ENCODE data around the gene APOA5. TPM values are rescaled to one million over a fixed set of nuclear protein-coding genes. Genes with fewer than 3 reads are reported as not detected.

The APOA5 gene
- total and polyA plus RNA-seq, 2 of the 13 experiments (the other 11 are each of a cell fraction or from before 2014, with no cell fraction given): 44.0 to 49.1 TPM

DNA sequence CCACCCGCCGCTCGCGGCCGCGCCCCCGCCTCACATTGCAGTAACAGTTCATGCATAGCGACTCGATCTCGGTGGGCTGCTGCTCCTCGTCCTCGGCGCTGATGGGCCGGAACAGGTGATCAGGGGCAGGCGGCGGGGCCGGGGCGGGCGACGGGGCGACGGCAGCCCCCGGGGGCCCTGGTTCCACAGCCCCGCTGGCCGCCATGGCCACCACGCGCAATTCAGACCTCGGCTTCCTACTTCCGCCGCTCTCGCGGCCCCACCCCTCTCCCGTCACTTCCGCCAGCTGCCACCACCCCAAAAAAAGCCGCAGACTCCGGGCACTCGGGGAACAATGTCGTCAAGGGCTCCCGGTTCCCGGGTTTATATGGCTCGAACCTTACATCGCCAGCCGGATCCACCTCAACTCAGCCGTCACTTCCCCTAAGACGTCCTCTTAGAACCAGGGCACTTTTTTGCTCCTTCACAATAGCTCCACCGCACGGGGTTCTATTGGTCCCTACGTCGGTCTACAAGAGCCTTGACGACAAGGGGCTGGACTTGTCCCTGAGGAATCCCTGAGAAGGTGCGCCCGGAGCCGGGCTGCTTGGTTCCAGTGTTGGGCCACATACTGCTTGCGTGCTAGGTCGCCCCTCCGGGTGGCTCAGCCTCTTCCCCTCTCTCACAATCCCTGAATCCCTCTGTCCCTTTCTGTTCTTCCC lies 3.7 kb downstream of the APOA5 start, which contains the start of gene ZPR1 (continued):
- TF ChIP-seq IRF2 (CRISPR knock-in tag; IDR thresholded peaks at IDR 0.05) (0 out of 2 replicates have a peak, but pooled peaks have one; percentile 49), XRCC5 (optimal IDR thresholded peaks at IDR 0.05; ENCODE audit: low read length) (no peak), ATF1 (CRISPR knock-in tag; IDR thresholded peaks at IDR 0.05) (peak; percentile 64), DPF2 (CRISPR knock-in tag; IDR thresholded peaks at IDR 0.05; ENCODE audit: borderline replicate concordance, low read depth) (no peak), ZNF230 (CRISPR knock-in tag; IDR thresholded peaks at IDR 0.05) (peak; percentile 69; the same call in 1 of the 2 replicates), SIN3A (IDR thresholded peaks at IDR 0.05; ENCODE audit: borderline replicate concordance, low read depth, low read length) (peak; percentile 94; the same call in 1 of the 2 replicates), ZNF354B (CRISPR knock-in tag; IDR thresholded peaks at IDR 0.05) (no peak), ZNF142 (CRISPR knock-in tag; IDR thresholded peaks at IDR 0.05) (0 out of 2 replicates have a peak, but pooled peaks have one; percentile 41), SAP130 (CRISPR knock-in tag; IDR thresholded peaks at IDR 0.05; ENCODE audit: low read depth) (peak; percentile 95), KDM5A (IDR thresholded peaks at IDR 0.05; ENCODE audit: borderline replicate concordance, low read length) (no peak; the same call in 1 of the 2 replicates), ISX (CRISPR knock-in tag; conservative IDR thresholded peaks at IDR 0.05) (no peak), DR1 (CRISPR knock-in tag; IDR thresholded peaks at IDR 0.05) (no peak), NFAT5 (CRISPR knock-in tag; IDR thresholded peaks at IDR 0.05) (no peak)
- TF ChIP-seq, protein P1, sequence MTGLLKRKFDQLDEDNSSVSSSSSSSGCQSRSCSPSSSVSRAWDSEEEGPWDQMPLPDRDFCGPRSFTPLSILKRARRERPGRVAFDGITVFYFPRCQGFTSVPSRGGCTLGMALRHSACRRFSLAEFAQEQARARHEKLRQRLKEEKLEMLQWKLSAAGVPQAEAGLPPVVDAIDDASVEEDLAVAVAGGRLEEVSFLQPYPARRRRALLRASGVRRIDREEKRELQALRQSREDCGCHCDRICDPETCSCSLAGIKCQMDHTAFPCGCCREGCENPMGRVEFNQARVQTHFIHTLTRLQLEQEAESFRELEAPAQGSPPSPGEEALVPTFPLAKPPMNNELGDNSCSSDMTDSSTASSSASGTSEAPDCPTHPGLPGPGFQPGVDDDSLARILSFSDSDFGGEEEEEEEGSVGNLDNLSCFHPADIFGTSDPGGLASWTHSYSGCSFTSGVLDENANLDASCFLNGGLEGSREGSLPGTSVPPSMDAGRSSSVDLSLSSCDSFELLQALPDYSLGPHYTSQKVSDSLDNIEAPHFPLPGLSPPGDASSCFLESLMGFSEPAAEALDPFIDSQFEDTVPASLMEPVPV (CRISPR knock-in tag; IDR thresholded peaks at IDR 0.05): no peak
- TF ChIP-seq, protein P2, sequence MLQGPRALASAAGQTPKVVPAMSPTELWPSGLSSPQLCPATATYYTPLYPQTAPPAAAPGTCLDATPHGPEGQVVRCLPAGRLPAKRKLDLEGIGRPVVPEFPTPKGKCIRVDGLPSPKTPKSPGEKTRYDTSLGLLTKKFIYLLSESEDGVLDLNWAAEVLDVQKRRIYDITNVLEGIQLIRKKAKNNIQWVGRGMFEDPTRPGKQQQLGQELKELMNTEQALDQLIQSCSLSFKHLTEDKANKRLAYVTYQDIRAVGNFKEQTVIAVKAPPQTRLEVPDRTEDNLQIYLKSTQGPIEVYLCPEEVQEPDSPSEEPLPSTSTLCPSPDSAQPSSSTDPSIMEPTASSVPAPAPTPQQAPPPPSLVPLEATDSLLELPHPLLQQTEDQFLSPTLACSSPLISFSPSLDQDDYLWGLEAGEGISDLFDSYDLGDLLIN (CRISPR knock-in tag; IDR thresholded peaks at IDR 0.05; ENCODE audit: borderline replicate concordance): no peak

Data from HepG2 (cell line).